ENCODE data around the gene USP10.

GRCh38 chr16:84749815-84750214 is 50.0 kb downstream of the USP10 start:
- TF ChIP-seq CTCF (IDR thresholded peaks at IDR 0.05 in 4 of 5, conservative IDR thresholded peaks at IDR 0.05 in 1 of 5): no peak
- TF ChIP-seq POLR2A (IDR thresholded peaks at IDR 0.05): no peak
